GM13976 (cell line): ENCODE results near the gene NCR2.

Experiments used
- DNase-seq: peaks from one replicate; pipeline ENCODE4 v3.0.0; 2012; ENCODE audit warnings: low spot score
- CTCF ChIP-seq: IDR thresholded peaks from 2 replicates; pipeline ENCODE4 v1.5.1; 2012; ENCODE audit warnings: borderline replicate concordance, mild to moderate bottlenecking; ENCODE audit not compliant: insufficient read depth; ENCODE audit errors: extremely low read depth, missing control alignments, control extremely low read depth
- in situ Hi-C: fragments of 300-500 bp; cut with MboI; formaldehyde crosslinking; loops from one replicate; pipeline ENCODE4 v1.12.0; 2022; ENCODE audit warnings: low sequenced_read_pairs, mixed read lengths, inconsistent platforms; ENCODE audit not compliant: unreplicated experiment

The NCR2 gene

GRCh38 chr6:41336824-41337223 is 1.4 kb downstream of the NCR2 start:
- DNase-seq = no peak
- in situ Hi-C loops = no loop called here
- TF ChIP-seq CTCF = no peak

- TF ChIP-seq CTCF = no peak
- in situ Hi-C loops = no loop called here
- no peak for DNase-seq
Observed at GRCh38 chr6:41337709-41338108, 2.3 kb downstream of the NCR2 start.

DNA sequence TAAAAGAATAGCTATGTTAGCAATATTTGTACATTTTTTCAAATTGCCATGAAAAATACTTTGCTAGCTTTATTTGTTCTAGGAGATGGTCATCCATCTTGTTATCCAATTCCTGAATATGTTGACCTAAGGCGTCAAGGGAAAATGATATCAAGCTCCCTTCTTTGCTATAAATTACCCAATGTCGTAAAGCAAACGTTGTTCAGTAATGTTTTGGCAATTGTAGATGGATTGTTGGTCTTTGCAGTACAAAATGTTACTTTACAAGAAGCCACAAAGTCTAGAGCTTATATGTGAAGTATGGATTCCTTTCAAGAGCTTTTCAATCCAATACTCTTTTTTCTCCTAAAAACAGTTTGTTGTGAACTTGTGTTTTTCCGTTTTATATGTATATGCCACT is 3.3 kb downstream of the NCR2 start:
- DNase-seq = no peak
- TF ChIP-seq CTCF = no peak
- in situ Hi-C loops = no loop called here

DNA sequence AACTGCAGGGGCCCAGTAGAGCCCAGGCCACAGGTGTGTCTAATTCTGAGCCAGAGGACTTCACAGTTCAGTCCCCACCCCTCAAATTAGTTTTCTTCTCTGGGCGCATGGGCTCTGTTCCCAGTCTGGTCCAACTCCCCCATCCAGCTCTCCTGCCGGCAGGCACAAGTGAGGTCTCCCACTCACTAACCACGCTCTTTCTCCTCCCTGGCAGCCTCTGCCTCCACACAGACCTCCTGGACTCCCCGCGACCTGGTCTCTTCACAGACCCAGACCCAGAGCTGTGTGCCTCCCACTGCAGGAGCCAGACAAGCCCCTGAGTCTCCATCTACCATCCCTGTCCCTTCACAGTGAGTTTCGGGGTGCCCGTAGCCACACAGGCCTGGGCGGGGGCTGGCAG is 6.2 kb downstream of the NCR2 start:
- in situ Hi-C loops = no loop called here
- TF ChIP-seq CTCF = no peak
- no peak for DNase-seq

- no peak for TF ChIP-seq CTCF
- in situ Hi-C loops = no loop called here
- no peak for DNase-seq
Observed at GRCh38 chr6:41342241-41342640, 6.8 kb downstream of the NCR2 start.

GRCh38 chr6:41343641-41344187 is 8.3 kb downstream of the NCR2 start:
- in situ Hi-C loops = no loop called here
- TF ChIP-seq CTCF = no peak
- peak; percentile 33 for DNase-seq

DNA sequence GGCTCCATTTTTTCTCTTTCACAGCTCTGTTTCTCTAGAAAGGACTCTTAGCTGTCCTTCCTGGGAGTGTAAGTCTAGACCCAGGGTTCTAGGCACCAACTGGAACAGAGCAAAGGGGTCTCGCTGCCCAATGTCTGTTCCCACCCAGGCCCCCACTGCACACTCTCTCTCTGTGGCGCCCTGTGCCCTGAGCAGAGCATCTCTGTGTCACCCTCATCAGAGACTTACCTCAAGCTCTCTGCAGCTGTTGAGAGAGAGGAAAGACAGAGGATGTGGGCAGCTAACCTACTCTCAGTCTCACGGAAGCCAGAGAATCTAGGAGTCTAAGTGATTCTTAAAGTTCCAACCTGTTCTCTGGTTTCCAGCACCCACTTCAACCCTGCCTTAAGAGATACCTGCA is 9.5 kb downstream of the NCR2 start:
- peak; percentile 69 for DNase-seq
- TF ChIP-seq CTCF = no peak
- in situ Hi-C loops = no loop called here
